ENCODE data around the gene MPV17L. TPM values are rescaled to one million over a fixed set of nuclear protein-coding genes. Genes with fewer than 3 reads are reported as not detected.
"Not testable (repeated sequence)": the region's sequence is repeated elsewhere in the genome, so short reads cannot be mapped to it uniquely, and the experiment has no call there.

Gene MPV17L
- total RNA-seq, 6 experiments from 2014 or later = 9.3 to 18.8 (median 16.0) TPM

- Histone ChIP-seq H3K27me3 (no peaks in the 10 kb centered on the region), H3K27ac (no peak overlapping the region), H3K36me3 (no peaks in the 10 kb centered on the region), H3K9me3 (no peaks in the 10 kb centered on the region), H3K4me1 (peaks cover 0 to 27% (median 4%) of the 10 kb centered on the region in 4 donors), H3K4me3 (no peak overlapping the region)
- ATAC-seq = no peak
- intact Hi-C loops (cut with DNase I) = no loop called here
- TF ChIP-seq POLR2A (IDR thresholded peaks at IDR 0.05) (no peak), CTCF (IDR thresholded peaks at IDR 0.05) (no peak)
- DNase-seq = no peak
- 77% methylated on average over 3 of the region's 3 CpGs for WGBS (ENCODE audit: insufficient coverage, low coverage, low lambda C conversion rate, missing lambda C conversion rate)
These were observed 6.4 kb downstream of the MPV17L start for GRCh38 chr16:15401972-15402371.

- Histone ChIP-seq H3K27ac (no peak overlapping the region), H3K27me3 (no peaks in the 10 kb centered on the region), H3K4me3 (no peak overlapping the region), H3K4me1 (peaks cover 0 to 14% (median 4%) of the 10 kb centered on the region in 4 donors), H3K36me3 (no peaks in the 10 kb centered on the region), H3K9me3 (no peaks in the 10 kb centered on the region)
- WGBS (ENCODE audit: insufficient coverage, low coverage, low lambda C conversion rate, missing lambda C conversion rate) = 89% methylated on average over 5 of the region's 9 CpGs
- ATAC-seq (no peak), DNase-seq (no peak)
- intact Hi-C loops (cut with DNase I) = no loop called here
- TF ChIP-seq CTCF (IDR thresholded peaks at IDR 0.05) (no peak), POLR2A (IDR thresholded peaks at IDR 0.05) (no peak)
These were observed 7.9 kb downstream of the MPV17L start for GRCh38 chr16:15403392-15403995.

- intact Hi-C loops (cut with DNase I); H3K9me3 ChIP-seq; H3K36me3 ChIP-seq; ATAC-seq; H3K4me3 ChIP-seq; H3K27me3 ChIP-seq; DNase-seq: not testable (repeated sequence)
- WGBS (ENCODE audit: insufficient coverage, low coverage, low lambda C conversion rate, missing lambda C conversion rate) = 70% methylated on average over 3 of the region's 3 CpGs
- H3K27ac ChIP-seq = peak overlapping the region in 1 of 3 donors; percentile 33
- H3K4me1 ChIP-seq = peaks cover 0 to 11% (median 3%) of the 10 kb centered on the region in 4 donors
These were observed 8.5 kb downstream of the MPV17L start for GRCh38 chr16:15404091-15404490.

- no peaks in the 10 kb centered on the region for H3K36me3 ChIP-seq
These were observed 9.2 kb downstream of the MPV17L start for GRCh38 chr16:15404792-15405191.

GRCh38 chr16:15407756-15408155 is 12.2 kb downstream of the MPV17L start:
- intact Hi-C loops (cut with DNase I); H3K27me3 ChIP-seq; ATAC-seq; H3K4me1 ChIP-seq; H3K4me3 ChIP-seq; H3K36me3 ChIP-seq; H3K27ac ChIP-seq; H3K9me3 ChIP-seq; DNase-seq: not testable (repeated sequence)
- 74% methylated on average over 3 of the region's 4 CpGs for WGBS (ENCODE audit: insufficient coverage, low coverage, low lambda C conversion rate, missing lambda C conversion rate)

More at GRCh38 chr16:15404792-15405191, 9.2 kb downstream of the MPV17L start:
- no peak for TF ChIP-seq POLR2A (IDR thresholded peaks at IDR 0.05)
- no peak for TF ChIP-seq CTCF (IDR thresholded peaks at IDR 0.05)
- intact Hi-C loops (cut with DNase I) = no loop called here
- Histone ChIP-seq H3K9me3 (no peaks in the 10 kb centered on the region), H3K27me3 (no peaks in the 10 kb centered on the region), H3K4me1 (peaks cover 0 to 7% (median 0%) of the 10 kb centered on the region in 4 donors), H3K4me3 (no peak overlapping the region), H3K27ac (peak overlapping the region in 1 of 3 donors; percentile 33)
- ATAC-seq (peak; percentile 84 to 97 (median 94)), DNase-seq (peak in 1 of 3 donors; percentile 74)
- WGBS (ENCODE audit: insufficient coverage, low coverage, low lambda C conversion rate, missing lambda C conversion rate) = 18% methylated on average over 4 of the region's 4 CpGs

GRCh38 chr16:15409476-15409875 is 13.9 kb downstream of the MPV17L start:
- ATAC-seq = not testable (repeated sequence)
- WGBS (ENCODE audit: insufficient coverage, low coverage, low lambda C conversion rate, missing lambda C conversion rate) = 93% methylated on average over 6 of the region's 6 CpGs

More at GRCh38 chr16:15409476-15409875, 13.9 kb downstream of the MPV17L start:
- H3K27ac ChIP-seq; H3K4me3 ChIP-seq; H3K27me3 ChIP-seq; DNase-seq; intact Hi-C loops (cut with DNase I); H3K9me3 ChIP-seq; H3K4me1 ChIP-seq; H3K36me3 ChIP-seq: not testable (repeated sequence)

All from right lobe of liver (tissue), 6 donors.